Left renal pelvis (tissue), 4 donors: ENCODE results near the gene NACC2. TPM values are rescaled to one million over a fixed set of nuclear protein-coding genes. Genes with fewer than 3 reads are reported as not detected.
A peak's percentile ranks its signal among the peaks of the same experiment; 100 is the strongest.

Source experiments
- DNase-seq, 4 donors: peaks; one replicate each; pipeline ENCODE4 v3.0.0-alpha.2; 2013; ENCODE audit warnings: low read depth in 4 of 4, low spot score in 3 of 4
- polyA plus RNA-seq, 4 donors: library from polyadenylated mRNA; unstranded; fragments of 120-200 nt; gene quantifications; one replicate each; pipeline ENCODE4 v1.2.1, GENCODE V29; 2013; ENCODE audit not compliant: insufficient read length in 4 of 4

The NACC2 gene
- polyA plus RNA-seq, 4 donors = 5.3 to 9.4 (median 7.4) TPM

DNA sequence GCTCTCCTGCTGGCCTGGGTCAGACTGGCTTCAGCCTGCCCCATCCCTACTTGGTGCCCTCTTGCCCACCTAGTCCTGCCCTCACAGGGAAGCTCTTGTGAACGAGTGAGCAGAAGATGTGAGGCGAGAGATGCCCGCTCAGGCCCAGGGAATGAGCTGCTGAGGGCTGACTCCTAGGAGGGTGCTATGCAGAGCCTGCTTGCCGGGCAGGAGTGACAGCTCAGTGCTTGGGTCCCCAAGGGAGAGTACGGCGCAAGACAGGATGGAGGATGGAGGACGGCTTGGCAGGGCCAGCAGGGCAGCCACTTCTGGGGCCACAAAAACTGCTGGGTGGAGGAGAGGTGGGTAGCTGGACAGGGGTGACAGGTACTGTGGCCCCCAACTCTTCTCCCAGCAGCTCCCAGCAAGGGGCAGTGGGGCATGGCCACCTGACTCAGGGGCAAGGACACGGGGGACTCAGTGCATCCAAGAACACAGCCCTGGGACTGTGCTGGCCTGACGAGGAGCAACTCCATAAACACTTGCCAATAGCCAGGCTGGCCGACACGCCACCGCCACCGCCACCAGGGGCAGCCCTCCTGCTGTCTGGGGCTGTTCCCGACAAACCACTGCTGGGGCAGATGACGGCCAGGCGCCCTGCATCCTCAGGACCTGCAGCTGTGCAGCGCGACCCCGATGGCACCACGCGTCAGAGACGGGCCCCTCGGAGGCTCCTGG is 78.4 kb downstream of the NACC2 start:
- DNase-seq = no peak

DNA sequence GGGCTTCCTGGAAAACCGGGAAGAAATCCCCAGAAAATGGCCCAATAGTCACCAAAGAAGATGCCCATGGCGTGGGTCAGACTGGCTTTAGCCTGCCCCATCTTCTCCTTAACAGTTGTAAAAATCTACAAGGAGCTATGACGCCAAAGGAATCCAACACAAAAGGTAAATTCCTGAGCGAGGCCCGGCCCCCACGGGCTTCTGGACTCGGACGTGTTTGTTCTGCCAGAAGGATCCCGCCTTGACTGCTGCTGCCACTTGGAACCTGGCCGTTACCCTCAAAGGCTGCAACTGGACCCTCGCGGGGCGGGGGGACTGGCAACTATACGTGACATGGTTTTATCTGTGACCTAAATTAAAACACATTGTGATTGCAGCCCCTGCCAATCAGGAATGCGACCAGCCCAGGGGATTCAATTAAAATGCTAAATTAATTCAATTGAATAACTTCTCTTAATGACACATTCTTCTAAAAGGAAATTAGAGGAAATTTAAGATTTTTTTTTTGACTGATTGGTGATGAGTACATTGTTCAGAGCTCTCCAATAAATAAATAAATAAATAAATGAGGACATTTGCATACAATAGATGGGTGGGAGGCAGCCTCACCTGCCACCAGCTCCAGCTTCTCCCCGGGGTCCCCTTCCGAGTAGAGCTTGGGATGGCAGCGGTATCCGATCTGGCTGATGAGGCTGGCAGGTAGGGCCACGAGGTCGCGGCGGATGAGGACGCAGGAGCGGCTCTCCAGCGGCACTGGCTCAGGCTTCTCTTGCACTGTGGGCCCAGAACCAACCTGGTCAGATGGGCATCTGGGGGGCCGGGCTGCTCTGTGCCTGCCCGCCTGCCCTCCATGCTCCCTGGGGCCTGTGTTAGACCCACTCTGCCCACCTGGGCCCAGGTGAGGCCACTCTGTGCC is 79.2 kb downstream of the NACC2 start:
- DNase-seq = no peak

- no peak for DNase-seq
These were observed 80.0 kb downstream of the NACC2 start for GRCh38 chr9:136014924-136015633.

- no peak for DNase-seq
These were observed 80.8 kb downstream of the NACC2 start for GRCh38 chr9:136014147-136014923.

DNA sequence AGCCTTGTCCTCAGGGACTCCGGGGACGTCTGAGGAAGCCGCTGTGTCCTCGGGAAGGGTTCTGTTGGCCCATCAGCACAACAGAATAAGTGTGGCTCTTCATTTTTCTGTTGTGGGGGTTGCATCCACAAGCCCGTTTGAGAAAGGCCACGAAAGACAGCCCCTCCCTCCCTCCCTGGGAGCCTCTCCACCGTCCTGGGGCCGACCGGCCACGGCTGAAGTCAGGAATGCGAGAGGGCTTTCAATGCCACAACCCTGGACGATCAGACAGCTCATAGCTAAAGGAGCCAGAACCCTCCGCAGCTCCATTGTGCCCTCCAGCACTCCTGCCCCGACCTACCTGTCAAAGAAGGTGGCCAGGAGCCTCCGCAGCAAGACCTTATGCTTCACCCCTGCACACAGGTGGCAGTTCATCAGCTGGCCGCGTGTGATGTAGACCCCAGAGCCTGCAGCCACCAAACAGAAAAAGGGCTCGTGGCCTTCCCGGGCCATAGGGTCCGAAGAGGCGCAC is 81.5 kb downstream of the NACC2 start:
- no peak for DNase-seq

DNA sequence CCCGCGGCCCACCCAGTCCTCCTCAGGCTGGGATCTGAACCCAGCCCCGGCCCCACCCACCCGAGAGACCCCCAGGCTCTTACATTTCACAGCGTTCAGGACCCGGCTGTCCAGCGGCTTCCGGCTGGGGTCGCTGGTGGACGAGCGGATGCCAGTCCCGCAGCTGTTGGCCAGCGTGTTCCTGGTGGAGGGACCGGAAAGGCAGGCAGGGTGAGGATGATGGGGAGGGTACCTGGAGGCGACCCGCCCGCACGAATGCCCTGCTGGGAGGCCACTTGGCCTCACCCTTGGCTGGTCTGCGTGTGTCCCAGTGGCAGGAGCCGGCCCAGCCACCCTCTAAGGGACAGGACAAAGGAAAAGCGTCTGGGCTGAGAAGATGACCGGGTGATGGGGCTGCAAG is 82.0 kb downstream of the NACC2 start:
- no peak for DNase-seq

GRCh38 chr9:136012651-136013050 is 82.4 kb downstream of the NACC2 start:
- no peak for DNase-seq

- DNase-seq = peak in 3 of 4 donors; percentile 52 to 65 (median 62)
These were observed 83.2 kb downstream of the NACC2 start for GRCh38 chr9:136011703-136012496.

DNA sequence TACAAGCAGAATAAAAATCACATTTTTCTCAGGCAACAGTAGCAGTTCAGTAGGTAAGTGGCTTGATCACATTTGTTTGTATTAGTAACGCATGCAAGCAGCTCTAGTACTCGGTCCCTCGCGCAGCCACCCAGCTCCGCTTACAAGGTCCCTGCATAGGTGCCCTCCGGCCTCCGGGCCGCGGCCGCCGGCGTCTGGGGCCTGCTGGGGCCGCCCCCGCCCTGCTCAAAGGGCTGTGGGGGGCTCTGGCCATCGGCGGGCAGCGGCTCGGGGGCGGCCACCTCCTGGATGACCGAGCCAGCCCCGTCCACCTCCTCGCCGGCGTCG is 83.8 kb downstream of the NACC2 start:
- DNase-seq = no peak

DNA sequence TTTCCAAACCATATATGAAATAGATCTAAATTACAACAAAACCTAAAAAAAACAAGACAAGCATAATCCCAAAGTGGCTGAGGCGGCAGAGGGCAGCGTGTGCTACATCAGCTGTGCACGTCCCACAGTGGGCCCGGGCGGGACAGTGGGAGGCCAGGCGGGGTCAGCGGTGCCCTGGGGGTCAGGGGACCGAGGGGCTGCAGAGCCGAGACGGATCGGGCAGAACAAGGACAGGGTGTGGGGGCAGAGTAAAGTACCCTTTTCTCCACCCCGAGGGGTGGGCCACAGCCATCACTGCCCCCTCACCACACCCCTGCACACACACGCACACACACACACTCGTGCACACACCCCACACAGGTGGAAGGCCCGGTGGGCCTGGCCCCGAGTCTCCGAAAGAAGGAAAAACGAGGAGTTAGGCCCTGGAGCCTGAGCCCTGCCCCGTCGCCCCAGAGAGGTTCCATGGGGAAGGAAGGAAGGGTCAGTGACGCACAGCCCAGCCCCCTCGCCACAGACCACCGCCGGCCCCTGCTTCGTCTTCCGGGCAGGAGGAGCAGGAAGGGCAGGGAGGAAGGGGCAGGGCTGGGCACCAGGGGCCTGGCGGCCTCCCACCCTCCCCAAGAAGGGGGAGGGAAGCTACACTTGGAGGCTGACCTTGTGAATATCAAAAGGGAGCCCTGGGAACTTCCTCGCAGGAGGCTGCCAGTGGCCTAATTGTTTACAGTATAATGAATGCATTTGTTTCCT is 84.3 kb downstream of the NACC2 start:
- DNase-seq = no peak

DNA sequence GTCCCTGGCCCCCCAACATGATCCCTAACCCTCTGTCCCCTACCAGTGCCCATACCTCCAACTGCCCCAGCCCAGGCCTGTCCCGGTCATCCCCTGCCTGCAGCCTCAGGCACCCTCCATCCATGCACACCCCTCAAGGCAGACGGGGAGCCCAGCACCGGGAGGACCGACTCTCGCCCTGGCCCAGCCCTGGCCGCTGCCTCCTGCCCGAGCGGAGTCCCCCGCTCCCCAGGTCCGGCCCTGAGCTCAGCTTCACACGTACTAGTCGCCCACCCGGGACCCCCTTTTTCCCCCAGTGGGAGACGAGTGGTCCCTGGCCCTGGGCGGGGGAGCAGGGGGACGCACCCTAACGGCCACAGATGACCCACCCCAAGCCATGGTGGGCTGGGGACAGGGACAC is 84.9 kb downstream of the NACC2 start:
- DNase-seq = no peak

DNA sequence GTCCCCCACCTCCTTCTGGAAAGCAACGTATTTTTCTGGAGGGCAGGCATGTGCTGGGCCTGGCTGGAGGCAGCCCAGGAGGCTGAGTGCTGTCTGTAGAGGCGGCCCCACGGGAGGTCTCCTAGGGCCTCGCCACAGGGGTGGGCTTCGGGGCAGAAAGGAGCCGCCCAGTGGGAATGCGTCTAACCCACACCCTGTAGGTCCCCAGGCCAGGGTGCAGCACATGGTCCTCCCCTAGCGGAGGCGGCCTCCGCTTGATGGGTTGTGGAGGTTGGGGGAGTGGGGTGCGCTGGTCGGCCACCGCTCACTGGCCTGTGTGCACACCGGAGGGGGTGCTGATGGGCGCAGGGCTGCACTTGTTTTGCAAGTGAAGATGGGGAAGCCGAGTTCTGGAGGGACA is 85.6 kb downstream of the NACC2 start:
- no peak for DNase-seq

GRCh38 chr9:136008693-136008997 is 86.4 kb downstream of the NACC2 start:
- DNase-seq = no peak

GRCh38 chr9:136007934-136008692 is 87.0 kb downstream of the NACC2 start:
- DNase-seq = no peak

DNA sequence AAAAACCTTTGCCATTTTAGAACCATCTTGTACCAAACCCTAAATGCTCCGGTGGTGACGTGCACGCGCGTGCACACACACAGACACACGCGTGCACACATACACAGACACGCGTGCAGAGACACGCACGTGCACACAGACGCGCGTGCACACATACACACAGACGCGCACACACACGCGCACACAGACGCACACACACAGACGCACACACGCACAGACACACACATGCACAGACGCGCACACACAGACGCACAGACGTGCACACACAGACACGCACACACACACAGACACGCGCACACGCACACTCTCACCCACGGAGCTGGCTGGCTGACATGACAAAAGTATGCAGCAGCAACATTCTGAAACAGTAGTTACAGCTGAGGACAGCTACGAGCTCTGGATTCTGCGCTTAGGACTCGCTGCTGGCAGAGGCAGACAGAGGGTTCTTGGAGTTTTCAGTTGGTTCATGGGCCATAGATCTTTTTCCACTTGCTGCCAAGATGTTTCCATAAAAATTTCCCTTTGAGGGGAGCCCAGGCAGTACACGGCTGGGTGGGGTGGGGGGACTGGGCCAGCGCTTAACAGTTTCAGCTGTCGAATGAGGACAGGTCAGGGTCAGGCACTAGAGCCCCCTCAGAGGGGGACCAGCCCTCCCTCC is 87.7 kb downstream of the NACC2 start:
- DNase-seq = no peak

DNA sequence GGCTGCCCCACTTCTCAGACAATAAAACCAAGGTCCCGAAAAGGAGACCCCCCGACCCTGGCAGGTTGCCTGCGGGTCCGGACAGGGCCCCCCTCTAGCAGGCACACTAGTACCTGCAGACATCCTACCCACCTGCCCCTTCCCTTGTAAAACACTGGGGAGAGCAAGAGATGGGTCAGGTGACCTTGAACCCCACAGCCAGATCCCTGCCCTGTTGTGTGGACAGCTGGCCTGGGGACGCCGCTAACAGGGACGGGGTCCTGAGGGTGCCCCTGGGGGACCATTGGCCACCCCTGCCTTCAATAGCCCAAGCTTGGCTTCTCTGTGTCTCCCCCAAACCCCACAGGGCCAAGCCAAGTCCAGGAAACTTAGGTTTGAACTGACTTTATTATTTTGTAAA is 88.9 kb downstream of the NACC2 start:
- no peak for DNase-seq

GRCh38 chr9:136004712-136005111 is 90.4 kb downstream of the NACC2 start:
- DNase-seq = no peak

DNA sequence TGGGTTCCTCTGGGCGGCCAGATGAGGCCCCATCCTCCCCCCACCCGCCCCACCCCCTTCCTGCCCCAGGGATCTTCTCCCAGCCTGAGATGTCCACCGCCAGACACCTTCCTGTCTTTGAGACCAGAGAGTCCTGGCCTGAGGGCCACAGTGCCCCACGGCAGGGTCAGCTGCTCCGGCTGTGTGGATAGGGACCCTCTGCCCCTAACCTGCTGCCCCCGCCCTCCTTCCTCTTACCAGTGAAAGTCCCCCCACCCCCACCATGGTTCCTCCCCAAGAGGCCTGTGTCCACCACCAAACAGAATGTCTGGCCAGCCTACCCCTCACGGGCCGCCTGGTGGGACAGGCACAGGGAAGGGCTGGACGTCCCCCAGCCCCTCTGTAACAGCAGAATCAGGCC is 90.9 kb downstream of the NACC2 start:
- no peak for DNase-seq
